DMS153 (cell line): ENCODE data around the gene FCGR3A.
"Not testable (repeated sequence)": the region's sequence is repeated elsewhere in the genome, so short reads cannot be mapped to it uniquely, and the experiment has no call there.

ENCODE experiments used
- DNase-seq: peaks from one replicate; lab custom pipeline; 2025; lab: John Stamatoyannopoulos, UW

FCGR3A gene

DNA sequence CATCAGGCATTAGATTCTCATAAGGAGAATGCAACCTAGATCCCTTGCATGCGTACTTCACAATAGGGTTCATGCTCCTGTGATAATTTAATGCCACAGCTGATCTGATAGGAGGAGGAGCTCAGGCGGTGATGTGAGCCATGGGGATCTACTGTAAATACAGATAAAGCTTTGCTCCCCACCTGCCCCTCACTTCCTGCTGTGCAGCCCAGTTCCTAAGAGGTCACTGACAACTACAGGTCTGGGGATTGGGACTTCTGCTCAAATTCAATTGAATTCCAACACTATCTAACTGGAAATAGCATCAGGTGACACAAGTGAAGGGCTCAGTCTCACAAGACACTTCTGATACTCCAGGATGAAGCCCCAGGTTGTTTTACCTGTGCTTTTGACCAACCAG is 7.4 kb upstream of the FCGR3A start:
- not testable (repeated sequence) for DNase-seq

DNA sequence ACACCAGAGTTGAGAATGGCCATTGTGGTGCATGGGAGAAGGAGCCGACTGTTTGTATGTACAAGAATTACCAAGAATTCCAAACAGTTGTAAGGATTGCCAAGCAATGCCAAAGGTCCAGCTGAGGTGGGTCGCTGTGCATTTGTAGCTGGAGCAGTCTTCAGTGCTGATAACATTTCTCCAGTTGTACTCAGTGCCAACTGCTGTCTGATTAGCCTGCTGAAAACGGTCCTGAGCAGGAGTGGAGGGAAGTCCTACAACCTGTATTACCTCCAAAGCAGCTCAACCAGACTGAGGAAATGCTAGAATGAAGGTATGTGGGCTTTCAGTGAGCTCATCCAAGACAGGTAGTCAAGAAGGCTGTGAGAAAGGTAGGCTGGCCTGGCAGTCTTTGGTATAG is 6.5 kb upstream of the FCGR3A start:
- not testable (repeated sequence) for DNase-seq

DNA sequence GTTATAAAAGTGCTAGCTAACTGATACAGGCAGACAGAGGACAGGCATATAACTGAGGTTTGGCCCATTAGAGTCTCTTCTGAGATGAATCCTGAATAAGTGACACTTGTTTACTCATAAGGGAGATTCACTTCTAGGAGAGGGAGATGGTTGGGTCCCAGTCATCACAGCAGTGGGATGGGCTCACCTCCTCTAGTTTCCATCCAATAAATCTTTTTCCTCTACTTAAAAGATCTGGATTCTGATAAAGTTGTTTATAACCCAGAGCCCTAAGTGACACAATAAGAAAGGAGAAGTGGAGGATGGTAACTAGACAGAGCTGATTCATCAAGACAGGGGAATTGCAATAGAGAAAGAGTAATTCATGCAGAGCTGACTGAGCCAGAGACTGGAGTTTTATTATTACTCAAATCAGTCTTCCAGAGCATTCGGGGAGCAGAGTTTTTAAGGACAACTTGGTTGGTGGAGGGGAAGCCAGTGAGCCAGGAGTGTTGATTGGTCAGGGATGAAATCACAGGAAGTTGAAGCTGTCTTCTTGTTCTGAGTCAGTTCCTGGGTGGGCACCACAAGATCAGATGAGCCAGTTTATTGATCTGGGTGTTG is 5.3 kb upstream of the FCGR3A start:
- DNase-seq = not testable (repeated sequence)

DNA sequence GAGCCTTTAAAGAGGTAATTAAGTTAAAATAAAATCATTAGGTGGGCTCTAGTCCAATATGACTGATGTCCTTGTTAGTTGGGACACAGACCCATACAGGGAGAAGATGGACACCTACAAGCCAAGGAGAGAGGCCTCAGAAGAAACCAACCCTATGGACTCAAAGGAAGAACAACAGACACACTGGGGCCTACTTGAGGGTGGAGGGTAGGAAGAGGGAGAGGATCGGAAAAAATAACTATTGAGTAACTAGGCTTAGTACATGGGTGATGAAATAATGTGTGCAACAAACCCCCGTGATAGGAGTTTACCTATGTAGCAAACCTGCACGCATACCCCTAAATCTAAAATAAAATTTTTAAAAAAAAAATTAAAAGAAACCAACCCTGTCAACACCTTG is 4.7 kb upstream of the FCGR3A start:
- DNase-seq = not testable (repeated sequence)

DNA sequence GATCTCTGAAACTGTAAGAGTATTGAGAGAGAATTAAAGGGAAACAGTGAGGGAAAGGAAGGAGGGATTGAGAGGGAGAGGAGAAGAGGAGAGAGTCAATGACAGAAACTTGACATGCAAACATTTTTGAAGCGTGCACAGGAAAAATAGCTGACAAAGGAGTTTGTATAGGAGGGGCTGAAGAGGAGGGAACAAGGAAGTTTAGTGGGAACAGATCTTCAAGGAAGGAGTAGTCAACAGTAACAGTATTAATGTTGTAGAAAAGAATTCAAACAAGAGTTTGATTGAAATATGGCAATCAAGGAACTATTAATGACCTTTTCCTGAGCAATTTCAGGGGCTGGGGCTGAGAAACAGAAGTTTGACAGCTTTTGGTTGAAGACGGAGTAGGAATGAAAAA is 4.0 kb upstream of the FCGR3A start:
- not testable (repeated sequence) for DNase-seq

DNA sequence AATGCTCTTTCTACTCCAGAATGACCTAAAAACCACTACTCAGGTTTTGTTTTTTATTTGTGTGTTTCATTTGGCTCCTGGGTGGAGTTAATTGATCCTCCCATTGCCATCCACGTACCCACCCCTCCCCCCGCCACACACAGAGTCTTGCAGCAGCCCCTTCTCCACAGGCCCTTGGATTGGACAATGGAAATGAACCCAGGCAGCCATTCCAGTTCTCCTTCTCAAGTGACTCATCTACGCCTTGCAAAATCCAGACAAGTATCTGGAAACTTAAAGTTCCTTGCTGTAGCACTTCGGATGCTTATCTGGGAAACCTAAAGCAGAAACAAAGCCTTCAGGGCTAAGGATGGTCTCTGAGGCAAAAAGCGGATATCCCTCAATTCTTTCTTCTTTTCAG is 1.3 kb upstream of the FCGR3A start:
- DNase-seq = not testable (repeated sequence)

DNA sequence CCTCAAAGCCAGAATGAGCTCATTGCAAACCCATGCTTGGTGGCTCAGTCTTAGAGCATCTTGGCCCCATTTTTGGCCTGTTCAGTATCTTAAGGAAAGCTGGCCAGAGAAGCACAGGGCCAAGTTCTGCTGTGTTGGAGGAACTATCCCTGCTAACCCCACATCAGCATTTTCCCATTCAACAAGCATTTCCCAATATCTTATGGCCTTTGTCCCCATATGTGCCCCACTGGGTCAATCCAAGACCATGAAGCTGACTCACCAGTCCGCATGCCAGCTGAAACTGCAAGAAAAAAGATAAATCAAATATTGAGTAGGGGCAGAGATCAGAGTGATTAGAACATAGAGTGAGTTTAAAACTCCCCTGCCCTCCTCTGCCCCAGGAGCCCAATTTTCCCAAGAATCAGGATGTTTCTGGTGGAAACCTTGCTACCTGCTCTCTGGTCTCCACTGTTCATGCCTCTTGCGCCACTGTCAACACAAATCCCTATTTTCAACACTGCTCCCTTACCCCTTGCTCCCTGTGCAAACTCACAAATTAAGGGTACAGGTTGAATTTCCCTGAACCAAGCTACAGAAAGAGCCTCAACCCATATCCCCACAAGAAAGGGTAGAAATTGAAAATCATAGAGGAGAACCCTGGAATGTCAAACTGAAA is 740 bp downstream of the FCGR3A start:
- DNase-seq = not testable (repeated sequence)

DNA sequence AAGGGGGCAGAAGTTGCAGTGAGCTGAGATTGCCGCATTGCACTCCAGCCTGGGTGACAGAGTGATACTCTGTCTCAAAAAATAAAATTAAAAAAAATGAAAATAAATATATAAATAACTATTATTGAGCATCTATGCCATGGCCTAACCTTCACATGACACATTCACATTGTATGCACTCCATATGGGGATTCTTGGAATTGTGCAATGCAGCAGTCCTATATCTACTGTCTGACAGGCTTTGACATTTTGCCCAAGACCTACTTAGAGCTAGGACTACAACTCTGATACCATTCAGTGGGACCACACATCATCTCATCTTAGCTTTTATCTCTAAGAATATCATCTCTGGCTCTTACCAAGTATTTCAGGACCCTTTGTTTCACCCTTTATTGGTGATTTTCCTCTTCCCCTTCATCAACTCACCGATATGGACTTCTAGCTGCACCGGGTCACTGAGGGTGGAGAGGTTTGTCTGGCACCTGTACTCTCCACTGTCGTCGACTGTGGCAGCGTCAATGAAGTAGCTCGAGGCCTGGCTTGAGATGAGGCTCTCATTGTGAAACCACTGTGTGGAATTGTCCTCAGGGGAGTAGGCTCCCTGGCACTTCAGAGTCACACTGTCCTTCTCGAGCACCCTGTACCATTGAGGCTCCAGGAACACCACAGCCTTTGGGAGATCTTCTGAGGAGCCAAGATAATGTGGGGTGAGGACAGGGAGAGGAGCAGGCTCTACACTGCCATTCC is 1.4 kb downstream of the FCGR3A start:
- not testable (repeated sequence) for DNase-seq

DNA sequence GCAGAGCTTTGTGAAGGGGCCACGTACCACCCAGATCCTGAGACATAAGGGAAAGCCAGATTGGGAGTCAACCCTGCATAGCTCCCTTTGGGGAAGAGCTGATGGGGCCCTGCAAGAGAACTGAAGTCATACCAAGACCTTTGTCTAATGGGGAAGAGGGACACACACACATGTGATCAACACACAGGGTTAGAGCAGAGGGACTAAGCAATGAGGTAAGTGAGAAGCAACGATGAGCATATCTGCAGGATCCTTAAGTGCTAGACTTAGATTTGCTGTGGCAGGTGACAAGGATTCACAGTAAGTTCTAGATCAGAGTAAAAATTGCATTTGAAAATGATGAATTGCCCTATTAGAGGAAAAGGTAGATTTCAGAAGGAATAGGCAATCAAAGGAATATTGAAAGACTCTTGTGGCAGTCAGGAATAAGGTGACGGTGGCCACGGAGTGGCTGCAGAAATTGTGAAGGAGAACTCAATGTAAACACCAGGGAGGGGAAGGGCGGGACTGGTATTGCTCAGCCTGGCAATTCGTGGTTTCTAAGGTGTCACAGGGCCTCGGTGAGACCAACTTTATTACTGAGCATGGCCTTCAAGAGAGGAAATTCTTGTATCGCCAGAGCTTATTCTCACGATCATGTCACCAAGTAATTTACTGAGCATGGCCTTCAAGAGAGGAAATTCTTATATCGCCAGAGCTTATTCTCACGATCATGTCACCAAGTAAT is 4.5 kb downstream of the FCGR3A start:
- DNase-seq = not testable (repeated sequence)

DNA sequence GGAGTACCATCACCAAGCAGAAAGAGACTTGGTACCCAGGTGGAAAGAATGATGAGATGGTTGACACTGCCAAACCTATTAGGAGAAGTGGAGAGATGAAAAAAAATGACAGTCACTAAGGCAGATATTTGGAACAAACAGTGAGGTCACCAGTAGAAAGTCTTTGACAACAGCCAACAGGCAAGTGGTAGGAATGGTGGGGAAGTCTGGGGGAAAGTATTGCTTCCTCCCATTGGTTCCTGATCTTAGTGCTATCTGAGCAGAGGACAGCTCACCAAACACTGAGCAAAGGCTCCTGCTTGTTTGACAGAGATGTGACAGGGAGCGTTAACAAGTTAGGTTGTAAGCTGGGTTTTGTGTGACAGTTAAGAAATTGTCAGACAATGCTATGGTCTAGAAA is 6.5 kb downstream of the FCGR3A start:
- DNase-seq = not testable (repeated sequence)

DNA sequence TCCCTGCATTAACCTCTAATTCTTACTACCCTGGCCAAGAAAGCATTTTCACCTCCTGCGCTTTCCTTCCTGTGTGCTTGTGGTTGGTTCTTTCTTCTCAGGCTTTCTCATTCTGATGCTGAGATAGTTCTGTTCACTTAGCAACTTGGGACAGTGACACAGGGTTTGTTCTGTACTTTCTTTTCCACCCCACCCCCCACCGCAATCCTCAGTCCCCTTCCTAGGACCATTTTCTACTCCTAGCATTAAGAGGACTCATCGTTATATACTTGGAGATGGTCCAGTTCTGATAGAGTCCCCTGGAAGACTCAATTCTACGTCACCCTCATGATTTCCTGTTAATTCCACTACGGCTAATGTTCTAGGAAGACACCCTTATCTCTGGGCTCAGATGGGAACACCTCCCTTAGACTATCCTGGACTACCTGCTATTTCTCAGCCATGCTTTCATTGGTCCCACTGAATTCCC is 7.5 kb downstream of the FCGR3A start:
- not testable (repeated sequence) for DNase-seq

DNA sequence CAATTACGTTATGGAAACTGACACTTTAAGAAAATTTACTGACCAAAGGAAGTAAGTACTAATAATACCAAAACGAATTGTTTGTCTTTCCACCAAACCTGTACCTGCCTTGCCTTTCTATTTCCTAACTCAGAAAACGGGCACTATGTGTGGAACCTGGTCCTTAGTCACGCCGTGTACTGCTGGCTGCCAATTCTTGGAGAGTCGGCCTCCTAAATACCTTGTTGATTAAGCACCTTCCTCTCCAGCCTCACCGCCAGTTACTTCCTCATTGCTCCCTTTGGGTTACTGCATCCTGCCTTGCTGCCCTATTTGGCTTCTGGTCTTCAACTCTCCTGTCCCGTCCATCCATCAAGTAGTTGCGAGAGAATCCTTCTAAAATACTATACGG is 9.1 kb downstream of the FCGR3A start:
- DNase-seq = not testable (repeated sequence)

DNA sequence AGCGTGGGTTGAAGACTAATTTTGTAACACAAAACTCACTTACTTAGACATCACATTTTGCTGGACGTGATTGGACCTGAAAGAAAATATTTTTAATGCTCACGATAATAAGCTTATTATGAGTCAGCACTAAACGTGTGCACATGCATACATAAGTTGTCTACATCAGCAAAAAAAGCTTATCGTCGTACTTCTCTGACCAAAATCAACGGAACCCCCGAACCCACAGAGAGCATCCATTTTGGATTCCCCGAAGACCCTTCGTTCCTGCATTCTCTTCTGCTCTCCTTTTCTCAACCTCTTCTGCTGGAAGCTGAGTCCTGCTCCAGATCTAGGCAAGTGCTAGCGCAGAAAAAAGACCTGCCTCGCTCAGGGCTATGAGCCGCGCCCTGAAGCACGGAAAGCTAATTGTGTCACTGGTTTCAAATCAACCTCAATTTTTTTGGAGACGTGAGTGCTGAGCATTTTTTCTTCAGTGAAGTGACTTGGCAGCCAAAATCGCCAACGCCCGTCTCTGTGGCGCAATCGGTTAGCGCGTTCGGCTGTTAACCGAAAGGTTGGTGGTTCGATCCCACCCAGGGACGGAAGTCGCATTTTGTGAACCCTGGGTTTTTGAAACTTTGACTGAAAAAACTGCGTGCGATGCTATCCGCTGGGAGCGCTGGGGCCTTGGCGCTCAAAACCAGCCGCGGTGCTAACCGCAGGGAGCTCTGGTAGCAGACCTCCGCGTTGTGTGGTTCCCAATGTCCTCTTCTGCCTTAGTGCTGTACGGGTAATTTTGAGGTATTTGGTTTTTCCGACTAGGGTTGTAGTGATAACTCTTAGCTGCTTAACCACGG is 9.7 kb downstream of the FCGR3A start:
- peak; percentile 79 for DNase-seq

DNA sequence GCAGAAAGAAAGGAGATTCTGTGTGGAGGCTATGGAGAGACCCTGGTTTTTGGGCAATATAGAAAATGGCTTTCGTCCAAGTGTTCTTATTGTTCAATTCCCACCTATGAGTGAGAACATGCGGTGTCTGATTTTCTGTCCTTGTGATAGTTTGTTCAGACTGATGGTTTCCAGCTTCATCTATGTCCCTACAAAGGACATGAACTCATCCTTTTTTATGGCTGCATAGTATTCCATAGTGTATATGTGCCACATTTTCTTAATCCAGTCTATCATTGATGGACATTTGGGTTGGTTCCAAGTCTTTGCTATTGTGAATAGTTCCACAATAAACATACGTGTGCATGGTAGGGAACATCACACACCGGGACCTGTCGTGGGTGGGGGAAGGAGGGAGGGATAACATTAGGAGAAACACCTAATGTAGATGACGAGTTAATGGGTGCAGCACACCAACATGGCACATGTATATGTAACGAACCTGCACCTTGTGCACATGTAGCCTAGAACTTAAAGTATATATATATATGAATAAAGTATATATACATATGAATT is 10.6 kb downstream of the FCGR3A start:
- DNase-seq = not testable (repeated sequence)

DNA sequence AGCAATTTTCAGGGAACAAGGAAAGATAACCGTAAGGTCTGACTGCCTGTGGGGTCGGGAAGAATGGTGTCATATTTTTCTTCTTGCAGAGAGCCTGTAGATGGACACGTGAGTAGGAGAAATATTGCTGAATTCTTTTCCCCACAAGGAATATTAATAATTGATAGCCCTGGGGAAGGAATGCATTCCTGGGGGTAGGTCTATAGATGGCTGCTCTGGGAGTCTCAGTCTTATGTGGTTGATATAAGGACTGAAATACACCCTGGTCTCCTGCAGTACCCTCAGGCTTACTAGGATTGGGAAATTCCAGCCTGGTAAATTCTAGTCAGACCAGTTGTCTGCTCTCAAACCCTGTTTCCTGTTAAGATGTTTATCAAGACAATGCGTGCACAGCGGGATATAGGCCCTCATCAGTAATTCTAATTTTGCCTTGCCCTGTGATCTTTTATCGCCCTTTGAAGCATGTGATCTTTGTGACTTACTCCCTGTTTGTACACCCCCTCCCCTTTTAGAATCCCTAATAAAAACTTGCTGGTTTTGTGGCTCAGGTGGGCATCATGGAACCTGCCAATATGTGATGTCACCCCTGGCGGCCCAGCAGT is 12.4 kb downstream of the FCGR3A start:
- not testable (repeated sequence) for DNase-seq

DNA sequence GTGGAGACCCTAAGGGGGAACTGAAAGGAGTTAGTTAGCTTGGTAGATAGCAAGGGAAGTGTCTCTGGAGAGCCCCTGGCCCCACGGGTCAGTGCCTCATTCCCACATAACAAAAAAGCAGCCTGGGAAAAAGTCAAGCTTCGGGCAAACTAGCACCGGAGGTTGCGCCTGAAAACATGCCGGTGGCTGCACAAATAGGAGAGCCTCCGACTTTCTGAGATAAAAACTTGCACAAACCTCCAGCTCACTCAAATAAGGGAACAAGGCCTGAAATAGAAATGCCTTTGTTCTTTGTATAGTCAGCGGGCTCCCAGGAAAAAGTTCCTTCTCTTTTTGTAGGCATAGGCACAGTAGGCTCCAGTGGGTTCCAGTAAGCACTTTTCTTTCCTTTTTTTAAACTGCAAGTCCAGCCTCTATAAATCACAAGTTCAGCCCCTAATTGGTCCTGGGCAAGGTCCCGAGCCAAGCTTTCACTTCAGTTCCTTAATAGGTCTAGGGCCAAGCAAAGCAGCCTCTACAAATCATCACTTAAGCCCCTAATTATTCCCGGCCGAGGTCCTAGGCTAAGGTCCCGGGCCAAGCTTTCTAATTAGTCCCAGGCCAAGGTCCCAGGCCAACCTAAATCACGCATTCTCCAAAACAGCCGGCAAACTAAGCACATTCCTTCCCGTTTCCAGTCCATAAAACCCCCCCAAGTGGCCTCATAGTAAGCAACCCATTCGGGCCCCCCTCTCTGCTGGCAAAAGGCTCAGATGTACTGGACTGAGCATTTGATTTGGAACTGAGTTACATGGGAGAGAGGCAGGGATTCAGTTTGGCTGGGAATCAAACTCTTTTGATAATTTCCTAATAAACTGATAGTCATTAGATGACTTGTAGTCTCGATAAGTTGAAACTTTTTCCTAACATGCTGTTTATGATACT is 16.7 kb downstream of the FCGR3A start:
- DNase-seq = not testable (repeated sequence)

DNA sequence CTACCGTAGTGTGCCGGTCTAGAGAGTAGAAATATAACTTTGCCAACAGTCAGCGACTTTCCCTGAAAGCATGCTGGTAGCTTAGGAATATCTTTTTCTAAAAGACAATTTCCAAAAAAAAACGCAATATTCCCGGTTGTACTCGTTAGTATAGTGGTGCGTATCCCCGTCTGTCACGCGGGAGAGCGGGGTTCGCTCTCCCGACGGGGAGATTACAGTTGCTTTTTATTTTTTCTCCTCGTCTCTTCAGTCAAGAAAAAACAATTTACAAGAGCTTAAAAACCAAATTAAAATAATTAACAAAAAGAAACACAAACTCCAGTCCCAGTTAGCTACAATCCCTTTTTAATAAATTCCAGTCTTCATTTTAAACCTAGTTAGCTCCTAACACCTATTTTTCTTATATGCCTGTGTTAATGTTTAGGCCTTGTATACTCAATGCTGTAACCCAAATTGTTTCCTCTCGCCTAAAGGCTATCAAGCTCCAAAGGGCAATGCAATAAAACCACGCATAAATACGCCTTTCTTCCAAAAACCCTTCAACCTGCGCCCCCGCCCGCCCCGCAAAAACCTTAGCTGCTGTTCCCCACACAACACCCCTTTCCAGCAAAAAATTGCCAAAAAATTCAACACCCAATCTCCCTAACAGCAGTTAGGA is 17.5 kb downstream of the FCGR3A start:
- no peak for DNase-seq

DNA sequence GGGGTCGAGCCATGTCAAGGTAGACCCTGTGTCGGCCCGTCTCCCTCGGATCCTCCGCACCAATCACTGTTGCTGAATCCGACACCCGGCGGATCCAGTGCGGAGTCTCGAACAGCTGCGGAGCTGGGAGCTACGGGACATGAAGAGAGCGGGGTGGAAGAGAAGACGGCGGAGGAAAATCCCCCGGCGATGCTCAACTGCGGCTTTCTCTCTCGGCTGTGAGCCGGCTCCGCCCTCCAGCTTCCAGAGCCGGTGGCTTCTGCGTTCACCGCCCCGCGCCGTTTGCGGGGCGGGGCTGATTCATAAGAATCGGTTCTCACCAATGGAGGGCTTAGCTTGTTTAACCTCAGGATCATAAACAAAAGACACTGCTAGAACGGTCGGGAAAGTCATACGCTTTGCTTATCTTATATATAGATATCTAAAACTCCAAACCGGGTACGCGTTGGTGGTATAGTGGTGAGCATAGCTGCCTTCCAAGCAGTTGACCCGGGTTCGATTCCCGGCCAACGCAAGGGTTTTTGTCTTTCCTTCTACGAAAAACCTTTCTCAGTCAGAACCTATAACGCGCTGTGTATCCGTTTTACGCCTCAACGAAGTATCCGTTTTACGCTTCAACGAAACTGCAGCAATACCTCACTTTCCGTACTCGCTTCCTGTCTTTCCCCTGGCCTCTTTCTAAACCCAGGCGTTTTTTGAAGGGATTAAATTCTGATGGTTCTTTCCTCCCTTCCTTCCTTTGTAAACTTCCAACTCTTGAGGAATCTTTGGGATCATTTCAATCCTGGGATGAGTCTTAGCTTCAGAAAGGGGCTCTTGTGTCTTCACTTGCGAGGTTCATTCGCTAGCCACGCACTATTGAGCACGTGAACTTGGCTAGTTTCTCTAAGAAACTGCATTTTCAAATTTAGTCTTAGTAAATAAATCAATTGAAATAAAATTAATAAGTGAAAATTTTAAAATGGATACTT is 18.7 kb downstream of the FCGR3A start:
- DNase-seq = peak; percentile 95
